NT2/D1 (cell line): ENCODE measurements around the gene GLT1D1.

Experiments used
- DNase-seq: peaks from one replicate; pipeline ENCODE4 v3.0.0-alpha.2; 2011; ENCODE audit warnings: low read depth, low spot score
- H3K27me3 ChIP-seq: 2 replicates; pipeline ENCODE4 v1.6.0; 2011; ENCODE audit warnings: mild to moderate bottlenecking; ENCODE audit not compliant: insufficient read length, insufficient read depth
- H3K36me3 ChIP-seq: 2 replicates; pipeline ENCODE4 v1.6.1; 2011; ENCODE audit warnings: mild to moderate bottlenecking, low read length, mixed read lengths; ENCODE audit not compliant: insufficient read depth, insufficient read length
- H3K4me1 ChIP-seq: 2 replicates; pipeline ENCODE4 v1.5.1; 2011; ENCODE audit not compliant: insufficient read depth, insufficient read length
- H3K4me3 ChIP-seq: 2 replicates; pipeline ENCODE4 v1.5.1; 2011; ENCODE audit warnings: low read depth; ENCODE audit not compliant: insufficient read length
- H3K9ac ChIP-seq: 2 replicates; pipeline ENCODE4 v1.6.0; 2011; ENCODE audit warnings: low read depth; ENCODE audit not compliant: insufficient read length
- H3K9me3 ChIP-seq: 2 replicates; pipeline ENCODE4 v1.5.1; 2011; ENCODE audit warnings: mild to moderate bottlenecking, low read length; ENCODE audit not compliant: insufficient read depth
- SUZ12 ChIP-seq: IDR thresholded peaks from 2 replicates; pipeline ENCODE4 v1.6.1; 2011; ENCODE audit not compliant: insufficient read length, insufficient read depth; ENCODE audit errors: extremely low read depth
- YY1 ChIP-seq: IDR thresholded peaks from 2 replicates; pipeline ENCODE4 v1.6.1; 2011; ENCODE audit not compliant: insufficient read length, insufficient read depth
- ZNF274 ChIP-seq: IDR thresholded peaks from 2 replicates; pipeline ENCODE4 v1.6.1; 2011; ENCODE audit warnings: mild to moderate bottlenecking, low read depth, low read length

The GLT1D1 gene

DNA sequence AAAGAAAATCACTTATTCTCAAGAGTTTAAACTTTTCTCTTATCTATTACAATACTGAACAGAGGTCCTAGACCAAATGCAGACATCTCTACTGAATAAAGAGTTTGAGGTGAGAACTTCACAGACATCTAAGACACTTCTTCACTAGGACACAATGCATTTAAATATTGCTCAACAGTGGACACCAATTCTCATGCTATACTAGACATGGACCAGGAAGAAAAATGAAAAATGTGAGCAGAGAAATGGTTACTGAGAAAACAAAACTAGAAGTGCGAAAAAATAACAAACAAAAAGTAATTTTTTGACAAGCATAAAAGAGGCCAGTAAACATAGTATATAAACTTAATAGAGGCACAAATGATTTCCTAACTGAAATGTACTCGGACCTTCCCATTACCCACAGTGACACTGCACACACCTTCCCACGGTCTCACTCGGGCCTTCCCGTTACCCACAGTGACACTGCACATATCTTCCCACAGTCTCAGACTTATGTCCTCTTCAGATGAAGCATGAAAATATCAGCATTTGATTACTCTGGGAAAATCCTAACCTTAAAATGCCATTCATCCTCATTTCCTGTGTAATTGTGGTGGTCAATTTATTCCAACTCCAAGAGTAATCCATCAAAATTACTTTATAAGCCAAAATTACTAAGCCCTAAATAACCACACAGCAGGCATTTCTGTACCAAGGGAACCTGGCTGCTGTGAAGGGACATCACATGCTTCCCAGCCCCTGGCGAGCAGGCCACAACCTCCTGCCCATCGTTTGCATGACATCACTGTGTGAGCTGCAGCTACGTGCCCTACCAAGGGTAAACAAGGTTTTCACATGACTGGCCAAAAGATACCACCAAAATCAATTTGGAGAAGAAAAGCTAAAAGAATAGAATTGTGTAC, 35.9 kb upstream of the GLT1D1 start:
- H3K36me3 ChIP-seq = peaks cover 65% of the 10 kb centered on the region
- peaks cover 10% of the 10 kb centered on the region for H3K4me1 ChIP-seq
- DNase-seq = no peak
- H3K9ac ChIP-seq = no peak overlapping the region
- no peaks in the 10 kb centered on the region for H3K9me3 ChIP-seq
- no peaks in the 10 kb centered on the region for H3K27me3 ChIP-seq
- no peak for TF ChIP-seq YY1
- no peak for TF ChIP-seq SUZ12
- no peak for TF ChIP-seq ZNF274
- no peak overlapping the region for H3K4me3 ChIP-seq

DNA sequence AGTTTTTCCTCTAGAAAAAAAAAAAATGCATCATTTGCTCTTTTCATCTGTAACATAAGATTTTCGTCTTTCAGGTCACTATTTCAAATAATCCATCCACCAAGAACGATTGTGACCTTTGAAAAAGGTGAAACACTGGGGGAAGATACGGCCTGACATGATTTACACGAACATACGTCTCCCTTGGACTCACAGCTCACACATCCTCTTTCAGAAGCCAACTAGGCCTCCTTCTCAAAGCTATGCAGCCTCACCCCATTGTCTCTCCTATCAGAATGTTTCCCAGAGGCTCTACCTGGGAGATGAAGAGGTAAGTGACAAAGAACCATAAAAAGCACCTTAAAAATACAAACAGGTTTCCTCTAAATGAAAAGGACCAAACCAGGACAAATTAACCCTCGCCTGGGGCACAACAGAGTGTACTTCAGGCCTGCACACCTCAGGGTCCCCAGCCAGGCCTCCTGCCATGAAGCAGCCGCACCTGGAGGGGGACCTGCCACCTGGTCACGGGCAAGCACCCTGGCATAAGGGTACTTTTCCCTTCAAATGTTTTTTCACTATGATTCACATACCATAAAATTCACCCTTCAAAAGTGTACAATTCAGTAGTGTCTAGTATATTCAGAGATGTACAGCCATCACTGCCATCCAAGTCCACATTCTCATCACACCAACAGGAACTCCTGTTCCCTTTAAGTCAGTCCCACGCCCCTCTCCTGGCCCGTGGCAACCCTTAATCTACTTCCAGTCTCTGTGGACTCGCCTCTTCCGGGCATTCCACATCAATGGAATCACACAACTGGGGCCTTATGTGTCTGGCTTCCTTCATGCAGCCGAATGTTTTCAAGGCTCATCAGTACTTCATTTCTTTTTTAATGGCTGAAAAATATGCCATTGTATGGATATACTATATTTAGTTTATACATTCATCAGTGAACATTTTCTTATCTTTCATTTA, 34.9 kb upstream of the GLT1D1 start:
- DNase-seq = no peak
- no peak overlapping the region for H3K4me3 ChIP-seq
- TF ChIP-seq SUZ12 (no peak), ZNF274 (no peak), YY1 (no peak)
- H3K36me3 ChIP-seq = peaks cover 55% of the 10 kb centered on the region
- H3K27me3 ChIP-seq = no peaks in the 10 kb centered on the region
- H3K9ac ChIP-seq = no peak overlapping the region
- H3K9me3 ChIP-seq = no peaks in the 10 kb centered on the region
- H3K4me1 ChIP-seq = peaks cover 10% of the 10 kb centered on the region

DNA sequence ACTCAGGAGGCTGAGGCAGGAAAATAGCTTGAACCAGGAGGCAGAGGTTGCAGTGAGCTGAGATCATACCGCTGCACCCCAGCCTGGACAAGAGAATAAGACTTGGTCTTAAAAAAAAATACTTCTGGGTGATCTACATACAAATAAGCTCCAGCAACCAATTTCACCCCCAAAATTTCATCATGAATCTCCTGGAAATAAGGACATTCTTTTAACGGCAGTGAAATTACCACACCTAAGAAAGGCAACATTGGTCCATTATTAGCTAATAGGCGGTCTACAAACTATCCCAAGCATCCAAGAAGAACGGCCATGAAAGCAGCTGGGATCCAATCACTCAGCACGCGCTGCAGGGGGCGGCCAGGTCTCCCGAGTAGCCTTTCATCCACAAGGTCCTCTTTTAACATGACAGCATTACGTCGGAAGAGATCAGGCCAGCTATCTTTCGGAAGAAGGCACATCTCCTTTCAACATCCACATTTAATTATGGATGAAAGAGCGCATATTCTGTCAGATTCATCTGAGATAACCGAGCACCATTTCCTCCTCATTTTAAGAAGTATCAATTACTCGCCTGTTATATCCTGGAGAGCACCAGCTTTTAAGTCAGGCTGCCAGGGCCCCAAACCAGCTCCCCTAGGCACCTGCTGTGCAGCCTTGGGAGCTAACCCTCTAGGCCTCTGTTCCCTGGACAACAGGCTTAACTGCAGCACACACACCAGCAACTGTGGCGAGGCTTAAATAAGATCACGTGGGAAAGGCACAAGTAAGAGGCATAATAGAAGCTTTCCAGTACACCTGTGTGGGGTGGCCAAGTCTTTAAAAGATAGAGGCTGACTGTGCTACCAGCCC, 33.8 kb upstream of the GLT1D1 start:
- H3K4me3 ChIP-seq = no peak overlapping the region
- H3K9ac ChIP-seq = no peak overlapping the region
- peaks cover 44% of the 10 kb centered on the region for H3K36me3 ChIP-seq
- no peaks in the 10 kb centered on the region for H3K9me3 ChIP-seq
- peaks cover 10% of the 10 kb centered on the region for H3K4me1 ChIP-seq
- TF ChIP-seq YY1 = no peak
- no peak for DNase-seq
- no peaks in the 10 kb centered on the region for H3K27me3 ChIP-seq

DNA sequence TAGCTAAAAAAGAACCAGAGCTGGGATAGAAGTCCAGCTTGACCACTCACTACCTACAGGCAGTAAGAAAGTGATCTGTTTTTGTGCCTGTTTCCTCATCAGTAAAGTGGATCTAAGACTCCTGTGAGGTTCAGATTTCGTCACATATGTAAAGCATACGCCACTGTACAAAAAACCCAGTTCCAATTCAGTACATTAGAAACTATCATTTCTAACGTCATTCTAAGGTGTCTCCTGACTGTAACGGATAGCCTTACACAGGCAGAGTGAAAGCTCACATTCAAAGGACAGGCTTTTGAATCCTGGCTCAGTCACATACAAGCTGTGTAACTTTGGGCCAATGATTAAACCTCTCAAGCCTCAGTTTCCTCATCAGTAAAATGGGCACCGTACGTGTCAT, 33.0 kb upstream of the GLT1D1 start:
- DNase-seq = no peak
- Histone ChIP-seq H3K27me3 (no peaks in the 10 kb centered on the region), H3K4me1 (peaks cover 10% of the 10 kb centered on the region), H3K36me3 (peaks cover 39% of the 10 kb centered on the region), H3K9ac (no peak overlapping the region), H3K4me3 (no peak overlapping the region), H3K9me3 (no peaks in the 10 kb centered on the region)
- TF ChIP-seq ZNF274 (no peak), SUZ12 (no peak), YY1 (no peak)

DNA sequence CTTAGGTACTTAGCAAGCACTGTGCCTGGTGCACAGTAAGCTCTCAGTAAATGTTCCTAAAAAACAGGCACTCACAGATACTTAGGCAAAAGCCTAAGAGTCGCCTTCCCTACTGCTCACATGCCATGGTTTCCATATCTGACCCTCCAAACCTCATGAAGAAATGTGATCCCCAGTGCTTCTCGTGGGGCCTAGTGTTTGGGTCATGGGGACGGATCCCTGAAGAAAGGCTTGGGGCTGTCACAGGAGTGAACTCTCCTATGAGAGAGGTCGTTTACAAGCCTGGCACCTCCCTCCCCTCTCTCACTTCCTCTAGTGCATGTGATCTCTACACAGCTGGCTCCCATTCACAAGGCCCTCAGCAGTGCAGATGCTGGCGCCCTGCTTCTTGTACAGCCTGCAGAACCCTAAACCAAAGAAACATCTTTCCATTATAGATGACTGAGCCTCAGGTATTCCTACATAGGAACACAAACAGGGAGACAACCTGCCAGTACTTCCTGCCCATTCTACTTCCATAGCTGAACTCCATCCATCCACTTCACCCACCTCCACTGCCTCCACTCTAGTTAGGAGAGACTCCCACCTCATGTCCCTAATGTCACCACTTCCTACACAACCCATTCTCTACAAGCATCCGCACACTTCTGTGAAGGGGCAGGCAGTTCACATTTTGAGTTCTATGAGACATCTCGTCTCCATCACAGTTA, 32.4 kb upstream of the GLT1D1 start:
- peaks cover 10% of the 10 kb centered on the region for H3K4me1 ChIP-seq
- no peaks in the 10 kb centered on the region for H3K27me3 ChIP-seq
- H3K4me3 ChIP-seq = no peak overlapping the region
- H3K36me3 ChIP-seq = peaks cover 36% of the 10 kb centered on the region
- H3K9me3 ChIP-seq = no peaks in the 10 kb centered on the region
- no peak for DNase-seq
- H3K9ac ChIP-seq = no peak overlapping the region
- TF ChIP-seq YY1 (no peak), ZNF274 (no peak), SUZ12 (no peak)

DNA sequence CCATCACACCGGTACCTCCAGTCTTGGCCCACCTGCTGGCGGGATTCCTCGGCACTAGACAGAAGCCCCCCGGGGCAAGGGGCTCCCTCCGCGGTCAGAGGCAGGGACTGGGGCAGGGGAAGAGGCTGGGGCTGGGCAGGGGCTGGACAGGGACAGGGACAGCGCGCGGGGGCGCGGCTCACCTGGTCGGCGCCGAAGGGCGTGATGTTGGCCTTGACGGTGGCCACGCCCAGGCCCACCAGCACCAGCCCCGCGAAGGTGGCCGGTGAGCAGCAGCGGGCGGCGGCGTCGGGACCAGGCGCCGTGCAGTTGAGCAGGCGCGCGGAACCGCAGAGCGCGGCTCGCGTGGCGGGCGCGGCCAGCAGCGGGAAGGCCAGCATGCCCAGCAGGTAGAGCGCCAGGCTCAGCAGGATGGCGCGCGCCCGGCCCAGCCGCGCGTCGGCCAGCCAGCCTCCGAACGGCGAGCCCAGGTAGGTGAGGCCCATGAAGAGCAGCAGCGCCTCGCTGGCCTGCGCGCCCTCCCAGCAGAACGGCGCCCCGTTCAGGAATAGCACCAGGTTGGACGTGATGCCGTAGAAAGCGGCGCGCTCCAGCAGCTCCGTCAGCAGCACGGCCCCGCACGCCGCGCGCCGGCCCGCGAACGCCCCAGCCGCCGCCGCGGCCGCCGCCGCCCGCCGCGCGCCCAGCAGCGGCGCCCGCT, 29.9 kb upstream of the GLT1D1 start:
- peaks cover 11% of the 10 kb centered on the region for H3K9me3 ChIP-seq
- peaks cover 32% of the 10 kb centered on the region for H3K36me3 ChIP-seq
- H3K4me1 ChIP-seq = peaks cover 8% of the 10 kb centered on the region
- peak; percentile 16 for DNase-seq
- H3K9ac ChIP-seq = peak overlapping the region; percentile 99
- TF ChIP-seq SUZ12 (no peak), YY1 (no peak), ZNF274 (no peak)
- H3K27me3 ChIP-seq = no peaks in the 10 kb centered on the region
- peak overlapping the region; percentile 98 for H3K4me3 ChIP-seq
